Panc1 (cell line): ENCODE results near the gene CEP55. TPM values are rescaled to one million over a fixed set of nuclear protein-coding genes. Genes with fewer than 3 reads are reported as not detected.
"Not testable (repeated sequence)": the region's sequence is repeated elsewhere in the genome, so short reads cannot be mapped to it uniquely, and the experiment has no call there.

Experiments used
- ATAC-seq: fragments of 200-7000 bp; cut with Tn5 transposase; 2 replicates; pipeline ENCODE4 v1.9.1; 2020; ENCODE audit warnings: mild to moderate bottlenecking, moderate library complexity
- BruUV-seq: library from RNA; stranded (reverse); fragments of 400-500 nt; replicated peaks from 2 replicates; lab custom pipeline; 2021; lab: Mats Ljungman, UMichigan
- CTCF ChIA-PET: fragments of 300-600 bp; sonication (Branson Sonifier 250); formaldehyde crosslinking; loops from one replicate; lab custom pipeline; 2022; ENCODE audit warnings: antibody characterized with exemption; lab: Charles Lee
- POLR2A ChIA-PET: fragments of 300-600 bp; sonication (Branson Sonifier 250); formaldehyde crosslinking; loops from one replicate; lab custom pipeline; 2022; ENCODE audit warnings: antibody characterized with exemption; lab: Charles Lee
- DNase-seq: peaks from one replicate; pipeline ENCODE4 v3.0.0-alpha.2; 2010; ENCODE audit warnings: low read depth, low spot score
- H3K27ac ChIP-seq: 2 replicates; pipeline ENCODE4 v1.5.1; 2011; ENCODE audit warnings: mild to moderate bottlenecking, low read length, inconsistent platforms
- H3K27me3 ChIP-seq: fragments of 200-500 bp; sonication (Bioruptor generic); 2 replicates; pipeline ENCODE4 v1.6.0; 2014; ENCODE audit warnings: low read length, inconsistent platforms; ENCODE audit not compliant: control insufficient read depth, insufficient read depth
- H3K36me3 ChIP-seq: fragments of 200-500 bp; sonication (Bioruptor generic); 2 replicates; pipeline ENCODE4 v1.5.1; 2014; ENCODE audit warnings: inconsistent platforms, mild to moderate bottlenecking, low read length, moderate library complexity; ENCODE audit not compliant: control insufficient read depth, insufficient read depth
- H3K4me1 ChIP-seq: 2 replicates; pipeline ENCODE4 v1.5.1; 2011; ENCODE audit warnings: inconsistent platforms, mild to moderate bottlenecking, low read length, moderate library complexity; ENCODE audit not compliant: control insufficient read depth, insufficient read depth
- H3K4me3 ChIP-seq, 2 experiments: 2 replicates each; pipeline ENCODE4 v1.5.1; 2011 to 2012; ENCODE audit warnings: low read depth in 2 of 2, low read length in 2 of 2, mild to moderate bottlenecking in 2 of 2, inconsistent platforms in 1 of 2, moderate library complexity in 1 of 2
- H3K9me3 ChIP-seq: fragments of 200-500 bp; sonication (Bioruptor generic); 2 replicates; pipeline ENCODE4 v1.5.1; 2014; ENCODE audit warnings: low read depth, mild to moderate bottlenecking, inconsistent platforms, low read length, moderate library complexity; ENCODE audit not compliant: control insufficient read depth, insufficient read depth
- POLR2AphosphoS5 ChIP-seq: IDR thresholded peaks from 2 replicates; pipeline ENCODE4 v1.6.1; 2012; ENCODE audit warnings: mild to moderate bottlenecking, low read depth, low read length, moderate library complexity
- SIN3A ChIP-seq: IDR thresholded peaks from 2 replicates; pipeline ENCODE4 v1.6.1; 2012; ENCODE audit warnings: low read depth, mild to moderate bottlenecking, low read length, moderate library complexity, borderline replicate concordance; ENCODE audit not compliant: insufficient read depth
- TCF7L2 ChIP-seq: IDR thresholded peaks from 2 replicates; pipeline ENCODE4 v1.6.1; 2011; ENCODE audit warnings: mild to moderate bottlenecking, low read depth, low read length, inconsistent platforms
- in situ Hi-C: cut with HindIII; loops from 2 replicates; pipeline ENCODE4 v1.10.0; 2016; ENCODE audit warnings: low sequenced_read_pairs, low pct_unique_long_range_greater_than_20kb
- intact Hi-C: fragments of 100-400 bp; cut with micrococcal nuclease; formaldehyde crosslinking; loops from one replicate; pipeline ENCODE4 v1.10.0; 2022; ENCODE audit not compliant: unreplicated experiment
- total RNA-seq: library from RNA; stranded (reverse); gene quantifications from one replicate; pipeline ENCODE4 v1.2.1, GENCODE V29; 2021; ENCODE audit not compliant: unreplicated experiment
- TF ChIP-seq, protein P1 (sequence below): fragments of 450-650 bp; IDR thresholded peaks from 2 replicates; pipeline ENCODE4 v1.5.1; 2017; ENCODE audit warnings: mild to moderate bottlenecking
- TF ChIP-seq, protein P2 (sequence below), 2 experiments: IDR thresholded peaks; 2 replicates each; pipeline ENCODE4 v1.6.1; 2011 to 2012; ENCODE audit warnings: low read depth in 2 of 2, control low read depth in 1 of 2, low read length in 1 of 2, mild to moderate bottlenecking in 1 of 2, moderate library complexity in 1 of 2; ENCODE audit not compliant: insufficient read depth in 1 of 2

The CEP55 gene
- total RNA-seq, 1 experiment from 2014 or later = 96.4 TPM

DNA sequence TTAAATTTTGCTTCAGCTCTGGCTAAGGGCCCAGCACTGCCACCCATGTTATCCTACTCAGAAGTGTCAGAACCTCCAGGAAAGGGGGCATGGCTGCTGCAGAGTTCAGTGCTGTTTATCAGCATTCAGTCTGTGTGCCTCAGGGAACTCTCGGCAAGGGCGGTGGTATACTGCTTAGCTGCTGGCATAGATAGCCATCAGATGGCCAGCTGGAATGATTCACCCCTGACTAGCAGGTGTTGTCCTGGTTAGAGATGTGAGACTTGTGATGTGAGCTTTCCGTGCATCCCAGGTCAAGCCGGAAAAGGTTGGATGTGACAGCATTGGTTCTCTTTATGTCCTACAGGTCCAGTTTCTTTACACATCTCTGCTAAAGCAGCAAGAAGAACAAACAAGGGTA lies 22.1 kb downstream of the CEP55 start:
- Histone ChIP-seq H3K27me3 (no peaks in the 10 kb centered on the region), H3K9me3 (no peaks in the 10 kb centered on the region), H3K27ac (no peak overlapping the region), H3K4me3 (no peak overlapping the region), H3K4me1 (no peaks in the 10 kb centered on the region), H3K36me3 (peaks cover 49% of the 10 kb centered on the region)
- DNase-seq (no peak), ATAC-seq (0 out of 2 replicates have a peak, but pooled peaks have one; percentile 12)
- in situ Hi-C loops = no loop called here
- POLR2A ChIA-PET = no interaction called here
- CTCF ChIA-PET = no interaction called here
- TF ChIP-seq TCF7L2 = no peak
- TF ChIP-seq, protein P1, sequence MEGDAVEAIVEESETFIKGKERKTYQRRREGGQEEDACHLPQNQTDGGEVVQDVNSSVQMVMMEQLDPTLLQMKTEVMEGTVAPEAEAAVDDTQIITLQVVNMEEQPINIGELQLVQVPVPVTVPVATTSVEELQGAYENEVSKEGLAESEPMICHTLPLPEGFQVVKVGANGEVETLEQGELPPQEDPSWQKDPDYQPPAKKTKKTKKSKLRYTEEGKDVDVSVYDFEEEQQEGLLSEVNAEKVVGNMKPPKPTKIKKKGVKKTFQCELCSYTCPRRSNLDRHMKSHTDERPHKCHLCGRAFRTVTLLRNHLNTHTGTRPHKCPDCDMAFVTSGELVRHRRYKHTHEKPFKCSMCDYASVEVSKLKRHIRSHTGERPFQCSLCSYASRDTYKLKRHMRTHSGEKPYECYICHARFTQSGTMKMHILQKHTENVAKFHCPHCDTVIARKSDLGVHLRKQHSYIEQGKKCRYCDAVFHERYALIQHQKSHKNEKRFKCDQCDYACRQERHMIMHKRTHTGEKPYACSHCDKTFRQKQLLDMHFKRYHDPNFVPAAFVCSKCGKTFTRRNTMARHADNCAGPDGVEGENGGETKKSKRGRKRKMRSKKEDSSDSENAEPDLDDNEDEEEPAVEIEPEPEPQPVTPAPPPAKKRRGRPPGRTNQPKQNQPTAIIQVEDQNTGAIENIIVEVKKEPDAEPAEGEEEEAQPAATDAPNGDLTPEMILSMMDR = no peak
- TF ChIP-seq, protein P2, sequence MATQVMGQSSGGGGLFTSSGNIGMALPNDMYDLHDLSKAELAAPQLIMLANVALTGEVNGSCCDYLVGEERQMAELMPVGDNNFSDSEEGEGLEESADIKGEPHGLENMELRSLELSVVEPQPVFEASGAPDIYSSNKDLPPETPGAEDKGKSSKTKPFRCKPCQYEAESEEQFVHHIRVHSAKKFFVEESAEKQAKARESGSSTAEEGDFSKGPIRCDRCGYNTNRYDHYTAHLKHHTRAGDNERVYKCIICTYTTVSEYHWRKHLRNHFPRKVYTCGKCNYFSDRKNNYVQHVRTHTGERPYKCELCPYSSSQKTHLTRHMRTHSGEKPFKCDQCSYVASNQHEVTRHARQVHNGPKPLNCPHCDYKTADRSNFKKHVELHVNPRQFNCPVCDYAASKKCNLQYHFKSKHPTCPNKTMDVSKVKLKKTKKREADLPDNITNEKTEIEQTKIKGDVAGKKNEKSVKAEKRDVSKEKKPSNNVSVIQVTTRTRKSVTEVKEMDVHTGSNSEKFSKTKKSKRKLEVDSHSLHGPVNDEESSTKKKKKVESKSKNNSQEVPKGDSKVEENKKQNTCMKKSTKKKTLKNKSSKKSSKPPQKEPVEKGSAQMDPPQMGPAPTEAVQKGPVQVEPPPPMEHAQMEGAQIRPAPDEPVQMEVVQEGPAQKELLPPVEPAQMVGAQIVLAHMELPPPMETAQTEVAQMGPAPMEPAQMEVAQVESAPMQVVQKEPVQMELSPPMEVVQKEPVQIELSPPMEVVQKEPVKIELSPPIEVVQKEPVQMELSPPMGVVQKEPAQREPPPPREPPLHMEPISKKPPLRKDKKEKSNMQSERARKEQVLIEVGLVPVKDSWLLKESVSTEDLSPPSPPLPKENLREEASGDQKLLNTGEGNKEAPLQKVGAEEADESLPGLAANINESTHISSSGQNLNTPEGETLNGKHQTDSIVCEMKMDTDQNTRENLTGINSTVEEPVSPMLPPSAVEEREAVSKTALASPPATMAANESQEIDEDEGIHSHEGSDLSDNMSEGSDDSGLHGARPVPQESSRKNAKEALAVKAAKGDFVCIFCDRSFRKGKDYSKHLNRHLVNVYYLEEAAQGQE (IDR thresholded peaks at IDR 0.05; ENCODE audit: insufficient read depth in 1 of 2, low read depth in 2 of 2, low read length in 1 of 2) = no peak
- TF ChIP-seq SIN3A = no peak
- no peak for TF ChIP-seq POLR2AphosphoS5
- intact Hi-C loops = no loop called here
- no TSS peak for BruUV-seq

DNA sequence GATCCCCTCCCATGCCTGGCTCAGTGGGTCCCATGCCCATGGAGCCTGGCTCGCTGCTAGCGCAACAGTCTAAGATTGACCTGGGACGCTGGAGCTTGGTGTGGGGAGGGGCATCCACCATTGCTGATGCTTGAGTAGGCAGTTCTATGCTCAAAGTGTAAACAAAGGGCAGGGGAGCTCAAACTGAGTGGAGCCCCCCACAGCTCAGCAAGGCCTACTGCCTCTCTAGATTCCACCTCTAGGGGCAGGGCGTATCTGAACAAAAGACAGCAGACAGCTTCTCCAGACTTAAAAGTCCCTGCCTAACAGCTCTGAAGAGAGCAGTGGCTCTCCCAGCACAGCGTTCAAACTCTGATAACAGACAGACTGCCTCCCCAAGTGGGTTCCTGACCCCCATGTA lies 38.9 kb downstream of the CEP55 start:
- DNase-seq (no peak), ATAC-seq (no peak)
- in situ Hi-C loops = no loop called here
- ChIA-PET POLR2A (no interaction called here), CTCF (no interaction called here)
- intact Hi-C loops = no loop called here
- BruUV-seq = no TSS peak
- Histone ChIP-seq H3K4me3 (no peak overlapping the region), H3K9me3 (no peaks in the 10 kb centered on the region), H3K27ac (no peak overlapping the region), H3K4me1 (no peaks in the 10 kb centered on the region), H3K27me3 (no peaks in the 10 kb centered on the region), H3K36me3 (no peaks in the 10 kb centered on the region)
- no peak for TF ChIP-seq SIN3A
- TF ChIP-seq, protein P2 (IDR thresholded peaks at IDR 0.05; ENCODE audit: insufficient read depth in 1 of 2, low read depth in 2 of 2, low read length in 1 of 2) = no peak
- TF ChIP-seq TCF7L2 = no peak
- TF ChIP-seq, protein P1 = no peak
- no peak for TF ChIP-seq POLR2AphosphoS5

GRCh38 chr10:93540871-93541270 lies 44.5 kb downstream of the CEP55 start:
- H3K9me3 ChIP-seq, in situ Hi-C loops, BruUV-seq, intact Hi-C loops, DNase-seq, CTCF ChIA-PET, H3K4me1 ChIP-seq, H3K4me3 ChIP-seq, H3K27me3 ChIP-seq, ATAC-seq, H3K36me3 ChIP-seq, POLR2A ChIA-PET, H3K27ac ChIP-seq: not testable (repeated sequence)
